Loucy (cell line): Measurements from ENCODE around the gene PPM1B.

ENCODE experiments used
- EZH2phosphoT487 ChIP-seq: fragments of 200-600 bp; IDR thresholded peaks from 2 replicates; pipeline ENCODE4 v1.6.1; 2018; ENCODE audit warnings: antibody characterized with exemption, mild to moderate bottlenecking, moderate library complexity, borderline replicate concordance
- TF ChIP-seq, protein P1 (sequence below): fragments of 200-600 bp; sonication (generic); conservative IDR thresholded peaks from 2 replicates; pipeline ENCODE4 v1.5.1; 2014; ENCODE audit warnings: mild to moderate bottlenecking, antibody characterized with exemption, low read length

DNA sequence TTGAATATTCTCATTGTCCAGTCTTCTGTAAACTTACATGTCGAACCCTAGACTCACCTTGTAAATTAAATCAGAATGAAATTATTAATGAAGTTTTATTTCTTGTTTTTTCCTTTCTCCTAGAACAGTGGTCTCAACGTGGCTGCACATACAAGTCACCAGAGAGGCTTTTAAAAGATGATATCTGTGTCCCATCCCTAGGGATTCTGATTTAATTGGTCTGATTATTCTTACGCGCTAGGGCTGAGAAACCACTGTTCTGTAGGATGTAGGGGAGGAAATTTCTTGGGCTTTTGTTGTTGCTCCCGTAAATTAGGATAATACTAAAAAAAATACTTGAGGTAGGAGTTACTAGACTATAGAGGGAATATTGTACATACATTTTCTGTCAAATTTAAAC lies 32.1 kb downstream of the PPM1B start:
- TF ChIP-seq EZH2phosphoT487 = no peak
- TF ChIP-seq, protein P1, sequence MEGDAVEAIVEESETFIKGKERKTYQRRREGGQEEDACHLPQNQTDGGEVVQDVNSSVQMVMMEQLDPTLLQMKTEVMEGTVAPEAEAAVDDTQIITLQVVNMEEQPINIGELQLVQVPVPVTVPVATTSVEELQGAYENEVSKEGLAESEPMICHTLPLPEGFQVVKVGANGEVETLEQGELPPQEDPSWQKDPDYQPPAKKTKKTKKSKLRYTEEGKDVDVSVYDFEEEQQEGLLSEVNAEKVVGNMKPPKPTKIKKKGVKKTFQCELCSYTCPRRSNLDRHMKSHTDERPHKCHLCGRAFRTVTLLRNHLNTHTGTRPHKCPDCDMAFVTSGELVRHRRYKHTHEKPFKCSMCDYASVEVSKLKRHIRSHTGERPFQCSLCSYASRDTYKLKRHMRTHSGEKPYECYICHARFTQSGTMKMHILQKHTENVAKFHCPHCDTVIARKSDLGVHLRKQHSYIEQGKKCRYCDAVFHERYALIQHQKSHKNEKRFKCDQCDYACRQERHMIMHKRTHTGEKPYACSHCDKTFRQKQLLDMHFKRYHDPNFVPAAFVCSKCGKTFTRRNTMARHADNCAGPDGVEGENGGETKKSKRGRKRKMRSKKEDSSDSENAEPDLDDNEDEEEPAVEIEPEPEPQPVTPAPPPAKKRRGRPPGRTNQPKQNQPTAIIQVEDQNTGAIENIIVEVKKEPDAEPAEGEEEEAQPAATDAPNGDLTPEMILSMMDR = no peak
